GM21515 (cell line): Measurements from ENCODE around the gene WNT16.
"Not testable (repeated sequence)": the region's sequence is repeated elsewhere in the genome, so short reads cannot be mapped to it uniquely, and the experiment has no call there.

Experiments used
- ATAC-seq: cut with Tn5 transposase; IDR thresholded peaks from one replicate; pipeline ENCODE4 v1.9.1; 2021; ENCODE audit not compliant: unreplicated experiment

WNT16 gene

DNA sequence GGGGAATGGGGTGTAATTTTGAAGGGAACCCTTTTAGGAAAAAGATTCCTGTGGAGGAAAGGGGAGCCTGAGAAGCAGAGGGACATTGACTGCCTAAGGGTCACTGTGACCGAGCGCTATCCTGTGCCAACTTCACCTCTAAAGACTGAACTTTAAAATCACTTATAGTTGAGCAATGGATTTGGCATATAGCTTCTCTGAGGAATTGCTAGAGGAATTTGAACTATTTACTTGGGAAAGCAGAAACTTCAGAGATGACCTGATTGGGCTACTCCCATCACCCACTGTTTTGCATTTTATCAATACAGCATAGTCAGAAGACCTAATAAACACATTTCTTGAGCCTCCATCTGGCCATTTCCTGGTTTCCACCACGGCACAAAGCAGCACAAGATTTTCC, 23.7 kb upstream of the WNT16 start:
- ATAC-seq = no peak

DNA sequence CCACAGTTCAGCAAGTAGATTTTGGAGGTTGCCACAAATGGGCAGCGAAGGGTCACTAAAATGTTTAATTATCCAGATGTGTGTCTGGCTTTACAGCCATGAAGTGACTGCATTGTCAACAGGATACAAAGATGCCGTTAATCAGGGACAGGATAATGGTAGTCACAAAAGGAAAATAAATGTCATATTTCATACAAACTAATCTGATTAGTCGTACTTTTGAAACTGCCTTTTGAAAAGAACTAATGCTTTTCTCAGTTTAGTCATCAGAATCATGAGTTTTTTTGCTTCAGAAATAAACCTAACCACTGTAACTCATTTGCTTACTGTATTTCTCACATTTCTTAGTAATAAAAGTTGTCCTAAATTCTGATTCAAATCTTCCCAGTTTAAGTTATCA, 22.2 kb upstream of the WNT16 start:
- ATAC-seq = no peak

DNA sequence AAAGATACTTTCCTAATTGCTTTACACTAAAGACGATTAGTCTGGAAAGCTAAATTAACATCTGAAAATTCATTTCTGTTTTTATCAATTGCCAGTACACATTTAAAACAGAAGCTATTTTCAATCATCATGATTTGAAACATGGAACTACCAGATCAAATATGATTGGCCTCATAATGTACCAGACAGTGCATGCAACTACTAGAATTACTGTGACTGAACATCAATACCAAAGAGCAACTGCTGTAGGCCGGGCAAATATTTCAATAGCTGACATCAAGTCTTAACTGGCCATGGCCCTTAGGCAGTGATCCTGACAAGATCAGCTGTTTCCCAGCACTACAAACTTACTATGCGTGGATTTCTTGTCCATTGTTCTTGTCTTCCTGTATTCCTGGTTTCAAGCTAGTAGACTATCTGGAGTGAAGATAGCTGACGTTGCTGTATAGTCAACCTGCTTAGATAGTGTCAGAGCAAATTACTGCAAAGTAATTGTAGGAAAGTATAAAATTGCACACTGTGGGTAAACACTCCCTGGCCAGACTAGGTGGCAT, 21.7 kb upstream of the WNT16 start:
- ATAC-seq = no peak

DNA sequence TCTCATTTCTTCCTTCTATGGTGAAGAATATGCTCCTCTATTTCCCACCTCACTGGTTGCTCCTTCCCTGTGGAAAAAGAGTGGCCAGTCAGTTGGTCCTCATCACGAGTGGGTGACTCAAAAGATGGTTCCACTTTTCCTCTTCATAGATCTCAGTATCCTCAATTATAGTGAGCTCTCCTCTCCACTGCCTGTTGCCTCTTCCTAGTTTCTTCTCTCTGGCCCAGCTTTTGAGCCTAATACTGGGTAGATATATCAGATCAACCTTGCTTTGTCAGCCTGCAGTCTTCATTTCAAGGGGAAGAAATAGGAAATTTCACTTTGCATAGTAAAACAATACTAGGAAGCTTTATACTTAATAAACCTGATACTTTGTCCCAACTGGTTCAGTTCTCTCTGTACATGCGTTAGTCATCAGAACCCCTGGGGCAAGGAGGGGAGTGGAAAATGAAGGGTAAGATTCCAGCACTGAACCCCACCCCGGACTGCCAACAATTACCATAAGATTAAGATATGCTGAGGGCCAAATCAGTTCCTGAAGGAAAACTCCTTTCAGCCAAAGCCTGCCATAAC, 15.5 kb upstream of the WNT16 start:
- no peak for ATAC-seq

DNA sequence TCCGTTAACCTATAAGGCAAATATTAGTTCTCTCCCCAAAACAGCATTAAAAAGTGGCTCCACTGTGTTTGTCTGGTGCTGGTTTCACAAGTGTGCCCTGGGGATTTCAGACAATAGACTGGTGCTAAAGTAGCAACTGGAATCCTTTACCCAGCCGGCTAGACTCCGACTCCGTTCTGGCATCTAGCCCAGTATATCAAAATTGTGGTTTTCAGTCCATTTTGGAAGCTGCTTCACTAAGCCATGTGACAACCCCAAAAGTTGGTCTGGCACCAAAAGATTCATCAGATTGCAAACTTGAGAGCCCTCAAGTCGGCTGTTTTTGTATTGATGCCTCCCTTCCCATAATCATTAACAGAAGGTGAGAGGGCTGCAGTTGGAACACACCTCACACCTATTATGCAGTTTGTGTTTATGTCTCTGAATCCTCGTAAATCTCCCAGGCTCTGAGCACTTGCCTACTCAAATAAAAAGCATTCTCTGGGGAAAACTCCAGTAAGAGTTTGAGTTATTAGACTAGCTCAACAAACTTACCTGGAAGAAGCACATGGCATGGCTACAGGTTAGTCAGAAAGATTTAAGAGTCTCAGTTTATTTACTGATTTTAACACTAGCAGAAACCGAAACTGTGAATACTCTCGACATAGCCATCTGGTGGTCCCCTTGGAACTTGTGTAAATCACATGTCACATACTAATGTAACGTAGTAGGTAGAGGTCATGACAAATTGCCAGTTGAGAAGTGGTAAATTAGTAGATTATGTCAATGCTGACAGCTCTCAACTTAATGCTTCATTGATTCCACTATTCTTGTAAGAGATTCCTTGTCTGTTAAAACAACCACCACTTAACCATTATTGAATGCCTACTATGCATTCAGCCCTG, 14.8 kb upstream of the WNT16 start:
- peak; percentile 95 for ATAC-seq

DNA sequence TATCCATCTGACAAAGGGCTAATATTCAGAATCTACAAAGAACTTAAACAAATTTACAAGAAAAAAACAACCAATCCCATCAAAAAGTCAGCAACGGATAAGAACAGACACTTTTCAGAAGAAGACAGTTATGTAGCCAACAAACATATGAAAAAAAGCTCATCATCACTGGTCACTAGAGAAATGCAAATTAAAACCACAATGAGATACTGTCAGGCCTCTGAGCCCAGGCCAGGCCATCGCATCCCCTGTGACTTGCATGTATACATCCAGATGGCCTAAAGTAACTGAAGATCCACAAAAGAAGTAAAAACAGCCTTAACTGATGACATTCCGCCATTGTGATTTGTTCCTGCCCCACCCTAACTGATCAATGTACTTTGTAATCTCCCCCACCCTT, 13.6 kb upstream of the WNT16 start:
- not testable (repeated sequence) for ATAC-seq

DNA sequence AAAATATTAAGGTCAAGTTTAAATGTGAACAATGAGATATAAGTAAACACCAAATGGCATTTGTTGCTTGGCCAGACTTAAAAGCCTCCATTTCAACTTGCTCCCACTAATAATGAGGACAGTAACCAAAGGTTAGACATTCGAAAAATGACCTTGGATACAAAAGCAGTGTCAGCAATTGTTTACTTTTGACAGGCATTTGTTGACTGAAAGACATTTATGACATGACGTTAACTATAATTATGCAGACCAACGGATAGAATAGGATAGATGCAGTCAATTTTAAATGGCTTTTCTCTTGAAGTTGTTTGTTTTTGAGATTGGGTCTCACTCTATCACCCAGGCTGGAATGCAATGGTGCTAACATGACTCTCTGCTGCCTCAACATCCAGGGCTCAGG, 6.3 kb upstream of the WNT16 start:
- ATAC-seq = no peak

DNA sequence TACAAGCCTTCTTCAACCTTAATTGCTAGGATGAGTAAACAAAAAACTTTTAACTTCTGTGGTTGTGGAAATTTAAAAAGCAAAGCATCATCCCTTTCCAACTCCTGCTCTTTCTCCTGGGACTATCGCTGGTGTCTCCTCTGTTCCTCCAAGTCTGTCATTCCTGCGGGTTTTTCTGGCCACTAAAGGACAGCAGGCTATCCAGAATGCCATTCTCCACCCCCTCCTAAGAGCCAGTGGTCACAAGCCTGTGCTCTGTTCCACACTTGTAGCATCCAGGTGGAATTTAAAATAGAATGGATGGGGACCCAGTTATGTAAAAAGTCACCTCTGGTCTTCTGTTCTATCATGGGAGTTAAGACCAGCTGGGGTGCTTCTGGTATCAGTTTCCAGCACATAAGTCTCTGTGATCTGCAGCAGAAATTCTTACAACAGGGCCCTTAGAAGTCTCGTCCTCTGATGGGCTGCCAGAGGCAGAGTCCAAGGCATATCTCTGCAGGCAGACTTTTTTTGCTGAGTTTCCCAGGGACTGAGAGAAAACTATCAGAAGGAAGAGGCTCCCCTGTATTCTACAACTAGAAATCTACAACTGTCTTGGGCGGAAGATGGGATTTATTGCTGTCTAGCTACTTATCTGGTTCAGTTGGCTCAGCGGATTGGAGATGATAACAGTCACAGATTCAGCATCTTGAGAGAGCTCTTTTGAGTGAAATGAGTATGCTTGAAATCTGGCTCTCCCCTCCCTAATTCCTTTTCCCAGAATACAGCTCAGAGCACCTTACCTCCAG, 5.1 kb upstream of the WNT16 start:
- ATAC-seq = no peak

DNA sequence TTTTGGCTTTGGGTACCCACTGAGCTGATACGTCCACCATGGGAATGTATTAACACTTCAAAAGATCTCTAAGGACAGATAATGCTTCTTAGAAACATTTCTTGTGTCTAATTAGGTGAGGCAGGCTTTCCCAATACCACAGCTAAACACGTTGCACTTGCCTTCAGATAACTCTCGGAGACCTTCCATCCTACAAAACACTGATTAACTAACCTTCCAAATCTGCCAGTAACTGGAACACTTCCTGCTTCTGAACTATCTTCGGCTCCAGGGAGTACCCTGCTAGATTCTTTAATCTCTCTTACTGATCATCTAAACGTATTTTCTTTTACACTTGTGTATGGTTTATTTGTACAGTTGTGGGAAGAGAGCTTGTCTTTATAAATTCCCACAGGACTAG, 1.1 kb upstream of the WNT16 start:
- ATAC-seq = no peak

DNA sequence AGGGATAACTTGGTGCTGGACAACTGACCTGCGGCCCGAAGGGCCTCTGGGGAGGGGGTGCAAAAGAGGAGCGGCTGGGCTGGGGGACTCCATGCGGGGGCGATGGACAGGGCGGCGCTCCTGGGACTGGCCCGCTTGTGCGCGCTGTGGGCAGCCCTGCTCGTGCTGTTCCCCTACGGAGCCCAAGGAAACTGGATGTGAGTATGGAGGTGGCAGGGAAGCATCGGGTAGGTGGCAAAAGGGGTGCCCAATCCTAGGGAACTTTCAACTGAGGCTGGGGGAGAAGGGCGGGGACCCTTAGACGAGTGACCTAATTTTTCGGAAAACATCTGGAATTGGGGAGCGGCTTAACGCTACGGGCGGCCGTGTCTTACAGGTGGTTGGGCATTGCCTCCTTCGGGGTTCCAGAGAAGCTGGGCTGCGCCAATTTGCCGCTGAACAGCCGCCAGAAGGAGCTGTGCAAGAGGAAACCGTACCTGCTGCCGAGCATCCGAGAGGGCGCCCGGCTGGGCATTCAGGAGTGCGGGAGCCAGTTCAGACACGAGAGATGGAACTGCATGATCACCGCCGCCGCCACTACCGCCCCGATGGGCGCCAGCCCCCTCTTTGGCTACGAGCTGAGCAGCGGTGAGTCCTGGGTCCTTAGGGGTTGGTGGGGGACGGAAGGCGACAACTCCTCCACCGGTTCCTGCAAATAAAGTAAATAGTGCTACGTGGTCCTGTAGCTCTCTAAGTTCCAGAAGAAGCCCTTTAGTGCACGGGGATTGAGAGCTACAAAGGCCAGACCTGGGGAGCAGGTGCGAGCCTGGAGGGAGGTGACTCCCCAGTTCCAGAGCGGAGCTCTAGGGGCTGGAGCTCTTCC, 622 bp downstream of the WNT16 start:
- ATAC-seq = peak; percentile 60

DNA sequence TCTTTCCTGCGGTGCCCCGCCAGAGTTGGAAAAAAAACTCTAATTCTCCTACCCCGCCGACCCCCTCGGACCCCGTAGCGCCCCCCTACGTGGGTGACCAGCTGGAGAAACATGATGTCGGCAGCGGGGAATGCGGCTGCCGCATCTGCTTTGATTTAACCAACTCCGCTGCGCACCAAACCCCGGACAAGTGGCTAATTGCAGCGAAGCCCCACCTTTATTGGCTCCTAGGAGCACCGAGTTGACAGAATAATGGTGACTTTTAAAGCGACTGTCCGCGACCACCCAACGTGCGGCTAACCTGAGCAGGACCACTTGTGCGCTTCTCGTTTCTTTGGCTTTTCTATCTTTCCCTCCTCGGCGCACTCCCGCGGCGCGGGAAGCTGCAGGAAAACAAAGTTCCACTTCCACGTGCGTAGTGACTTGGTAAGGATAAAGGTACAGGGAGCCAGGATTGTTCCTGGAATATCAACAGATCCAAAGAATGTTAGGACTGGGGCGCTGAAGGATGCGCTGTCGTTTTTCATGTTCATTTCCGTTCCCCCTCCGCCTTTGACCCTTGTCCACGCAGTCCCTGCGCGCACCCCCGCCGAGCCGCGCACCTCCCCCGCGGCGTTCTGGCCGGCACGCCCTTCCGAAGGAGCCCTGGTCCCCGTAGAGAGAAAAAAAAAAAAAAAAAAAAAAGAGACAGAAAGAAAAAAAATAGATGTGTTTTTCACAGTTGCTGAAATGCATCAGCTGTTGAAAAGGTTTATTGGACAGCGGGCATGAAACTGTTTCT, 1.4 kb downstream of the WNT16 start:
- peak; percentile 31 for ATAC-seq

DNA sequence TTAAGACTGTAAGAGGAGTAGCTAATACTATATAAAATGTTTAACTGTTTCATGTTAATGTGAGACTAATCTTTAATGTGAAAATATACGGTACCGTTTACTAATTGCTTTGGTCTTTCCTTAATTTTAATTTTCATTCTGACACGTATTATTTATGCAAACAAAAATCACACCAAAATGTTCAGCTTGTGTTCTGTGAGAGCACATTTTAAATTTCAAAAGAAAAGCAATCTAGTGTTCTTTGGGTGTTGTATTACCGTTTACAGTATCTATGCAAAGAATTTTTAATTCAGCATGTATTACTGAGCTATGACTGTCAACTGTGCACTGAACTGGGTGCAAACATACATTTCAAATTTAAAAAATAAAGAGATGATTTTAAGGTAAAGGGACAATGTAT, 2.2 kb downstream of the WNT16 start:
- ATAC-seq = no peak

DNA sequence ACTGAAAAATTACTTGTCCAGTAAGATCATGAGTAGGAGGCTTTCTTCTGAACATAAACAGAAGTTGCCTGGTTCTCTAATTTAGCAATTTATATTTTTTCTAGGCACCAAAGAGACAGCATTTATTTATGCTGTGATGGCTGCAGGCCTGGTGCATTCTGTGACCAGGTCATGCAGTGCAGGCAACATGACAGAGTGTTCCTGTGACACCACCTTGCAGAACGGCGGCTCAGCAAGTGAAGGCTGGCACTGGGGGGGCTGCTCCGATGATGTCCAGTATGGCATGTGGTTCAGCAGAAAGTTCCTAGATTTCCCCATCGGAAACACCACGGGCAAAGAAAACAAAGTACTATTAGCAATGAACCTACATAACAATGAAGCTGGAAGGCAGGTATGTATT, 2.8 kb downstream of the WNT16 start:
- ATAC-seq = no peak

DNA sequence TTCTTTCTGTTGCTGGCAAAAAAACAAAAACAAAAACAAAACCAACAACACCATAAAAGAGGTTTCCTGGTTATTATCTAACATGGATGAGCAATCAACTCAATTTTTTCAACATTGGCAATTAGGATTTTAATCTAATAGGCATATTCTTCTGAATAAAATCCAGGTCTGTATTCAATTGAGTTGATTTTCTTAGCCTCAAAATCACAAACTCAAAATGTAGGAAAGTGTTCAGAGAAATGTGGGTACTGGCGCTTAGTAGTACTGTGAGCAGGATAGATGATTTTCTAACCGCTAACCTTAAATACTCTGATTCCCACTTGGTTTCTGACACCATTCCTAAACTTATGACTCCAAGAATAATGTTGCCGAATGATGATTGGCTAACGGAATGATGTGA, 5.6 kb downstream of the WNT16 start:
- no peak for ATAC-seq

DNA sequence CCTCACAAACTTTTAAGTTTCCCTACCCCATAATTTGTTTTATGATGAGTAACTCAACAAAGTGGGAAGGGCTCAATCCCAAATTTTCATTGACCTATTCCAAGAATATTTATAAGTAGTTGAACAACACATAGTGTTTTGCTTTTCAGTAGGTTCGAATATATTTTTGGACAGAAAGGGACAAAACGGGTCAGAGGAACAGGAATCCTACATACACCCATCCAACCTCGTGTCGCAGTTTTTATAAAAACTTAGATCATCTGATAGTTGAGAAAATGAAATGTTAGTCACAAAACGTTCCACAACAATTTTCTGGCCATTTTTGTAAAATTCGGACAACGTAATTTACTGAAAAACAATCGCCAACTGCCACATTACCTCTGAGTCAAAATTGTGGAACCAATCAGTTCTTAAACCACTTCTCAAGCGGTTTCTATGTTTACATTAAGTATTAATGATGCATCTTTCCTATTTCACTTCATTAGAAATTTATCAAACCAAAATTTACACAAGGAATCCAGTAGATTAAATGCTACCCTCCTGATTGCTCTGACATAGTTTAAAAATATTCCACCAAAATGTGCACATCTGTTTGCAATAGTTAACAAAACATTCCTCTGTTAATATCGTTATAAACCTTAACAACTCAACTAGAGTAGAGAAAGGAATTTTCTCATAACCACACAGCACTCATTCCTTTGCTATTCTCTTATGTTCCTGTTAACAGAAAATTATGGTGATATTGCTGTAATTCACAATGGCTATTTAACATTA, 6.3 kb downstream of the WNT16 start:
- no peak for ATAC-seq

DNA sequence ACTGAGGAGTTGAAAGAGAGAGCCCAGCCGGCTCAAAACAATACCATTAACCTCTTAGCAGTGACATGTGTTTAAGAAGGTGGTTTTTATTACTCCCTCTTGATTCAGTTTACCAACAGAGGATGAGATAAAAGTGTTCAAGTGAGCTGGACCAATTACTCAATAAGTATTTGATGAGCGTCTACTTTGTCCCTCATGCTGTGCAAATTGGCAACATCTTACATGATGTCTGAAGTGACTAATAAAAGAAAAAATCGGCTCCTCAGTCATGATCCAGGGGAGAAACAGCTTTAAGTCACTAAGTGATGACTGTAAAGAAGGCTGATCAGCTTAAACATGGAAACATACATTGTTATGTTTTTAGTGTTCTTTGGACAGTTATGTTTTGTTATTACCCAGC, 7.8 kb downstream of the WNT16 start:
- no peak for ATAC-seq

DNA sequence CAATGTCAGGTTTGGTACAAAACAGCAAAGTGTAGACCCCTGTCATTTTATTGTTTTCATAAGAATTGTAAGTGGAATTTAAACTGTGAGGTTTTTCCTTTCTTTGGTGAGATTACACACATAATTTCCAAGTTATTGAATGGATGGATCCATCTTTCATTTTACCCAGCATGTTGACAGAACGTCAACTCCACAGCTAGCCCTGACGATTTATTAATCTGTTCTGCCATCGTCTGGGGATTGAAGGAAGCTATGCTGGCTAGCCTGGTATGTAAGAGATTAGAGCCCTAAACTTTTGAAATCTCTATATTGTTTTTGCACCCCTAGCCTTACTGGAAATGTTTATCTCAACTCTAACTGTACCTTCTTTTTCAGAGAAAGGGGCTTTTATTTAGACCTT, 8.6 kb downstream of the WNT16 start:
- ATAC-seq = no peak

DNA sequence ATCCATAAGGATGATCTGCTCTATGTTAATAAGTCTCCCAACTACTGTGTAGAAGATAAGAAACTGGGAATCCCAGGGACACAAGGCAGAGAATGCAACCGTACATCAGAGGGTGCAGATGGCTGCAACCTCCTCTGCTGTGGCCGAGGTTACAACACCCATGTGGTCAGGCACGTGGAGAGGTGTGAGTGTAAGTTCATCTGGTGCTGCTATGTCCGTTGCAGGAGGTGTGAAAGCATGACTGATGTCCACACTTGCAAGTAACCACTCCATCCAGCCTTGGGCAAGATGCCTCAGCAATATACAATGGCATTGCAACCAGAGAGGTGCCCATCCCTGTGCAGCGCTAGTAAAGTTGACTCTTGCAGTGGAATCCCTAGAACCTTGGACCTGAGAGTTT, 10.3 kb downstream of the WNT16 start:
- no peak for ATAC-seq

DNA sequence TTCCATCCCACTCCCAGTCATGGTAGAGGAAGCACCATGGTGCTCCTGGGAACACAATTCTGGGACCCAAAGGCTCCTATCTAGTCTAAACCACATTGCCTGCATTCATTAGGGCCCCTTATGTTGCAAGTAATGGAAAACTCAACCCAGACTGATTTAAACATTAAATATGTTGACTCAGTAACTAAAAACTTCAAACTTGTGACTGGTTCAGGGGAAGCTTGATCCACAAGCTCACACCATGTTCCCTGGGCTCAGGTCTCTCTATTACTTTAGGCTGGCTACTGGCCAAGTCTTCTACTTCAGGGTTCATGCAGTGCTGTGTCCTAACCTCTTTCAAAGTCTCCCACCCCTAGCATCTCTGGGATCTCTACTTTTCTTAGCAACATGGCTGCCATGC, 13.1 kb downstream of the WNT16 start:
- ATAC-seq = no peak
